Muscle of leg (tissue), 11 donors: ENCODE measurements around the gene PPP2R1B. TPM values are rescaled to one million over a fixed set of nuclear protein-coding genes. Genes with fewer than 3 reads are reported as not detected.

Experiments used
- DNase-seq: peaks from one replicate; pipeline ENCODE4 v3.0.0; 2013
- H3K27ac ChIP-seq: one replicate; pipeline ENCODE4 v1.5.1; 2013; ENCODE audit warnings: mild to moderate bottlenecking, low read length, control low read depth
- H3K27me3 ChIP-seq: one replicate; pipeline ENCODE4 v1.6.1; 2013; ENCODE audit warnings: low read length; ENCODE audit not compliant: control insufficient read depth, insufficient read depth
- H3K36me3 ChIP-seq: one replicate; pipeline ENCODE4 v1.6.1; 2013; ENCODE audit warnings: low read length; ENCODE audit not compliant: control insufficient read depth, insufficient read depth
- H3K4me1 ChIP-seq: one replicate; pipeline ENCODE4 v1.6.1; 2013; ENCODE audit warnings: low read length; ENCODE audit not compliant: control insufficient read depth, insufficient read depth
- H3K4me3 ChIP-seq: one replicate; pipeline ENCODE4 v1.5.1; 2013; ENCODE audit warnings: low read length, control low read depth
- H3K9me3 ChIP-seq: replicated peaks from 2 replicates; pipeline ENCODE4 v1.6.1; 2013; ENCODE audit warnings: low read depth, low read length; ENCODE audit not compliant: control insufficient read depth
- WGBS: methylation state at CpG from one replicate; pipeline ENCODE4 v1.1.5; 2013; ENCODE audit warnings: missing lambda C conversion rate; ENCODE audit not compliant: insufficient coverage; 5-methylcytosine and 5-hydroxymethylcytosine counted together
- polyA plus RNA-seq, 8 donors: library from polyadenylated mRNA; unstranded; fragments of 120-200 nt; gene quantifications; one replicate each; pipeline versions ENCODE4 v1.2.1 to v1.2.3, GENCODE V29; 2013; ENCODE audit warnings: inconsistent platforms in 1 of 8, low replicate concordance in 1 of 8; ENCODE audit not compliant: insufficient read length in 8 of 8, insufficient read depth in 1 of 8
- total RNA-seq: library from RNA; stranded (reverse); fragments of 120-200 nt; gene quantifications from one replicate; pipeline ENCODE4 v1.2.4, GENCODE V29; 2013

PPP2R1B gene
- total and polyA plus RNA-seq, 9 donors: 8.7 to 15.3 (median 10.6) TPM

DNA sequence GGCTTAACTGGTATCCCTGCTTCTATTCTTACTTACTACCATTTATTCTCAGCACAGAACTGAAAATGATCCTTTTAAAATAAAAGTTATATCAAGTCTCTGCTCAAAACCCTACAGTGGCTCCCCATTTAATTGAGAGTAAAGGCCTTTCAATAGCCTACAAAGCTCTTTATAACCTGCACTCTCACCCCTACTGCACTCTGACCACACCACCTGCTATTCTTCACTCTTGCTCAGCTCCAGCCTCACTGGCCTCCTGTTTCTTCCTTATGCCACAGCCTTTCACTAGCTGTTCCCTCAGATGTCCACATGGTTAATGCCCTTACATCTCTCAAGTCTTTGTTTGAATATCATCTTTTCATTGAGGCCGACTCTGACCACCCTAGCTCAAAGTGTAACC, 40.9 kb upstream of the PPP2R1B start:
- no peak for DNase-seq
- Histone ChIP-seq H3K4me1 (no peaks in the 10 kb centered on the region), H3K4me3 (no peak overlapping the region), H3K27ac (no peak overlapping the region), H3K27me3 (no peaks in the 10 kb centered on the region), H3K9me3 (no peaks in the 10 kb centered on the region), H3K36me3 (peaks cover 41% of the 10 kb centered on the region)
- 100% methylated on average over 1 of the region's 1 CpG for WGBS

DNA sequence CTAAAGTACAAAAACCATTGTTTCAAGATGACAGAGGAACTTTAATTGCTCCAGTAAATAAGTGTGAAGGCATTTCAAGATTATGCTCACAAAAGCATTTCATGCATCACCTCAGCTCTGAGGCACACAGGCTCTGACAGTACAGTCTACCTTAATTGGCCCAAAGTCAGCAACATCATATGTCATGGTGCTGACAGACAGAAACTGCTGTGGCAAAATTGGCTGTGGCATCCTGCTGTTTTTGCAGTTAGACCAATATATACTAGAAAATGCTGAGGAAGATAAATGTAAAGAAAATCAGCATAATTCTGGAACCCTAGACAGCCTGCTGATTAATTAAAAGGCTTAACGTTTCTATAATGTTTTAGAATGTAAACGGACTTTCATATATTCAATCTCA, 34.9 kb upstream of the PPP2R1B start:
- Histone ChIP-seq H3K36me3 (peaks cover 35% of the 10 kb centered on the region), H3K9me3 (peaks cover 2% of the 10 kb centered on the region), H3K4me3 (no peak overlapping the region), H3K27me3 (no peaks in the 10 kb centered on the region), H3K4me1 (no peaks in the 10 kb centered on the region), H3K27ac (no peak overlapping the region)
- no peak for DNase-seq
- no CpG with 5 or more reads among the region's 2 CpGs for WGBS

DNA sequence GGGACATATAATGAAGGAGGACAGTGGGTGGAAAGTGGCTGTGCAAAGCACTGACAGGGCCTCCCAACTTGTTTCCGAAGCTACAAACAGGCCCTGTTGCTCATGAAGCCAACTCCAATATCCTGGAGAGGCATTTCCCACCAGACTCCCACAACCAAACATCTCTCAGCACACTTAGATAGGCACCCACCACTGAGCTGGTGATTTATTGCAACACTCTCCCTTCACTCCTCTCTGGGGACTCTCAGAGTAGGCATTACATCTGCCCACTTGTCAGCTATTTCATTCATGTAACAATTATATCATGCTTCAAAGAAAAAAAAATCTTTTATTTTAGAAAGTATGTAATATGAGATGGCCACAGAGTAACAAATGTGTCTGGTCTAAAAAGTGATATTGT, 32.1 kb upstream of the PPP2R1B start:
- H3K4me1 ChIP-seq: no peaks in the 10 kb centered on the region
- WGBS: no CpG with 5 or more reads among the region's 1 CpG
- peaks cover 28% of the 10 kb centered on the region for H3K36me3 ChIP-seq
- H3K27me3 ChIP-seq: no peaks in the 10 kb centered on the region
- no peak for DNase-seq
- no peak overlapping the region for H3K4me3 ChIP-seq
- peaks cover 2% of the 10 kb centered on the region for H3K9me3 ChIP-seq
- H3K27ac ChIP-seq: no peak overlapping the region

DNA sequence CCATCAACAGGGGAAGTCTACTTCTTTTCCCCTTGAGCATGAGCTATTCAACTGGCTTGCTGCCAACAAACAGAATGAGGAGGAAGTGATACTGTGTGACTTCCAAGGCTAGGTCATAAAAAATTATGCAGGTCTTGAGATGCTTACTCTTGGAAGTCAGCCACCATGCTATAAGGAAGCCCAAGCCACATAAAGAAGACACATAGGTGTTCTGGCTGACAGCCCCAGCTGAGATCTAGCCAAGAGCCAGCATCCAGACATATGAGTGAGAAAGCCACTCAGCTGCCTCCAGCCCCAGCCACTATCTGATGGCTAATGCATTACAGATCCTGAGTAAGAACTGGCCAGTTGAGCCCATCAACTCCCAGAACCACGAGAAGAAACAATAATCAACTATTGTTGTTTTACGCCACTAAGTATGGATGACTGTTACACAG, 31.0 kb upstream of the PPP2R1B start:
- Histone ChIP-seq H3K36me3 (peaks cover 26% of the 10 kb centered on the region), H3K4me1 (no peaks in the 10 kb centered on the region), H3K9me3 (peaks cover 2% of the 10 kb centered on the region), H3K4me3 (no peak overlapping the region), H3K27me3 (no peaks in the 10 kb centered on the region), H3K27ac (no peak overlapping the region)
- WGBS: 67% methylated on average over 1 of the region's 2 CpGs
- peak; percentile 49 for DNase-seq

DNA sequence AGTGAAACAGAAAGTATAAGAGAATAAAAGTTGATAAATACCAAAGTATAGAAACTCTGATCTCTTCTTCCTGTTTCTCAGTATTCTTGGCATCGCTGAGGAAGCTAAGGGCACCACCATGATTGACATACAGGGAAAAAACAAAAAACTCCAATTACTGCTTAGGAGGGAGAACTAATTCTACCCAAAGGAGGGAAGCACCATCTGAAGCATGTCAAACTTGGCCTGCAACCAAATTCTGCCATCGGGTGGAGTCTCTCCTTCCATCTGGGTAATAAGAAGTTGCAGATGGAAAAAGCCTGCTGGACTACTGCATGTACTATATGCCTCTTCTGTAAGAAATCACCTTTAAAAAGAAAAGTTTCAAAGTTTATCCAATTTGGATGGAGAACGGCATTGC, 30.5 kb upstream of the PPP2R1B start:
- no CpG with 5 or more reads among the region's 3 CpGs for WGBS
- Histone ChIP-seq H3K4me3 (no peak overlapping the region), H3K27ac (no peak overlapping the region), H3K36me3 (peaks cover 26% of the 10 kb centered on the region), H3K9me3 (peaks cover 2% of the 10 kb centered on the region), H3K27me3 (no peaks in the 10 kb centered on the region), H3K4me1 (no peaks in the 10 kb centered on the region)
- no peak for DNase-seq

DNA sequence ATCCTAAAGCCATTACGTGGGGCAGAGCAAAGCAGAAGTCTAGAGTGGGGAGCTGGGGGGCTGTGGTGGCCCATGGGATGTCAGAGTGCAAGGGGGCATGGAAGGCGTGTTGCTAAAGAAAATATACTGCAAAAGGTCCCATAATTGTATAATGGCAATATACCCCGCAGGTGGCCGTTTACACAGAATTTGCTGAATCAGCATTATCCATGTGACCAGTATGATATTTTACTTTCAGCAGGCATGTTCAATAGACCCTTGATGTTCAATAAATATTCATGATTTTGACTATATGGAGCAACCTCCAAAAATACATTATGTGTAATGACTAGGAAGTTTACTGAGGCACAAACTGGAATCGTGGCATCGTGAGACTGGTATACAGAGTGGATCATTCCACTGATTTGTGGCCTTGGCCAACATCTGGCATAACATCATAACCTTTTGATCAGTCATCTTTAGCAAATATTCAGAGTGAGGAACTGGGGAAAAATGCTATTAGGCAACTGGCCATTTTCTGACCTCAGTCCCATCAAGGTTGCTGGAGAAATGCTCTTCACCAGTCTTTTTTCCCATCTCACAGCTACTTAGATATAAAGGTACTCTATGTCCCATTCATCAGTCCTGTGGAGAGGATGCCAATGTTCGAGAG, 29.3 kb upstream of the PPP2R1B start:
- DNase-seq: no peak
- Histone ChIP-seq H3K4me3 (no peak overlapping the region), H3K27ac (no peak overlapping the region), H3K4me1 (no peaks in the 10 kb centered on the region), H3K9me3 (peaks cover 2% of the 10 kb centered on the region), H3K27me3 (no peaks in the 10 kb centered on the region), H3K36me3 (peaks cover 22% of the 10 kb centered on the region)
- no CpG with 5 or more reads among the region's 7 CpGs for WGBS

DNA sequence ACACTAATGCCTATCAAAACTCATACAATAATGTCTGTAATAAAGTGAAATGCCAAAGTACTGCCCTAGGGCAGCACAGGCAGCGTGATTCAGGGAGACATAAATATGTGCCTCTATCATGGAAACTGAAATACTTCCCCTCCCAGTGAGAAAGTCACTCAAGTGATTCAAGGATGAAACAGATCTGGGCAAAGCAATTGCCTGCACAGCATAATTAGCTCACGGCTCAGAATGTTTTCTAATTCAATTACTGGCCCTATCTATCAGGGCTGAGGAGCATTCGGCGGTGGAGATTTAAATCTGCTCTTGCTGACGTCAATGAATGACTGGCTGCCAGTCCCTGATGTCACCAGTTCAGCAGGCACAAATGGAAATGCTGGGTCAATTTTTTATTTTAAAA, 27.7 kb upstream of the PPP2R1B start:
- Histone ChIP-seq H3K9me3 (peaks cover 2% of the 10 kb centered on the region), H3K36me3 (peaks cover 25% of the 10 kb centered on the region), H3K27me3 (no peaks in the 10 kb centered on the region), H3K4me3 (no peak overlapping the region), H3K27ac (no peak overlapping the region), H3K4me1 (no peaks in the 10 kb centered on the region)
- 66% methylated on average over 4 of the region's 5 CpGs for WGBS
- DNase-seq: no peak

DNA sequence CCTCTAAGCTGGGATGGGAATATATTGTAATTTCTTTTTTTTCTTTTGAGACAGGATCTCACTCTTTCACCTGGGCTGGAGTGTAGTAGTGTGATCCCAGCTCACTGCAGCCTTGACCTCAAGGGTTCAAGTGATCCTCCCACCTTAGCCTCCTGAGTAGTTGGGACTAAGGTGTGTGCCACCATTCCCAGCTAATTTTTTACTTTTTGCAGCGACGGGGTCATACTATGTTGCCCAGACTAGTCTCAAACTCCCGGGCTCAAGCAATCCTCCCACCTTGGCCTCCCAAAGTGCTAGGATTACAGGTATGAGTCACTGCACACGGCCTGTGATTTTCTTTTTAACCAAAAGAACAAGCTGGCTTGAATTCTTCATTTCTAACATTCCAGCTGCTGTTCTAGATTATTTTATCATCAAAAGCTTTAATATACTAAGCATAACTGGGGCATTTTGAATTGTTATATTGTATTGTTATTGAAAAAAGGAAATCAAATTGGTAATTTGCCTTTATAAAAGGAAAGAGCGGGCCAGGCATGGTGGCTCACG, 26.8 kb upstream of the PPP2R1B start:
- no peak overlapping the region for H3K4me3 ChIP-seq
- no peaks in the 10 kb centered on the region for H3K4me1 ChIP-seq
- no peak overlapping the region for H3K27ac ChIP-seq
- DNase-seq: no peak
- H3K36me3 ChIP-seq: peaks cover 23% of the 10 kb centered on the region
- WGBS: 87% methylated on average over 4 of the region's 6 CpGs
- H3K27me3 ChIP-seq: no peaks in the 10 kb centered on the region
- H3K9me3 ChIP-seq: peaks cover 2% of the 10 kb centered on the region

DNA sequence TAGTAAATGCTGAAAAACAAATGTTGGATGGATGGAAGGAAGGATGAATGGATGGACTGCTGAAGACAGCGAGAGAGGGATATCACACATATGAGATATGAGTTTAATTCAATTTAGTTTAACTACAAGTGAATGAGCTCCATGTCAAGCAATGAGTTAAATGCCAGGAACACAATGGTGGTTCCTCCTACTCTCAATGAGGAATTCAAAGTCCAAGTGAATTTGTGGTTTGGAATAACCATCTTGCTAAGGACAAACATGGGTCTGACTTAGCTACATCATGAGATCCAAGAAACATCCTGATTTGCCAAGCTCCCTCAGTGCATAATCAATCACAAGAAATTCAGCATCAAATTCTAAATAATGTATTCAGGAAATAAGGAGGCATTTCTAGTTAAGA, 26.1 kb upstream of the PPP2R1B start:
- WGBS: no CpG with 5 or more reads among the region's 1 CpG
- Histone ChIP-seq H3K4me3 (no peak overlapping the region), H3K27ac (no peak overlapping the region), H3K27me3 (no peaks in the 10 kb centered on the region), H3K9me3 (peaks cover 2% of the 10 kb centered on the region), H3K4me1 (no peaks in the 10 kb centered on the region), H3K36me3 (peaks cover 18% of the 10 kb centered on the region)
- DNase-seq: no peak

DNA sequence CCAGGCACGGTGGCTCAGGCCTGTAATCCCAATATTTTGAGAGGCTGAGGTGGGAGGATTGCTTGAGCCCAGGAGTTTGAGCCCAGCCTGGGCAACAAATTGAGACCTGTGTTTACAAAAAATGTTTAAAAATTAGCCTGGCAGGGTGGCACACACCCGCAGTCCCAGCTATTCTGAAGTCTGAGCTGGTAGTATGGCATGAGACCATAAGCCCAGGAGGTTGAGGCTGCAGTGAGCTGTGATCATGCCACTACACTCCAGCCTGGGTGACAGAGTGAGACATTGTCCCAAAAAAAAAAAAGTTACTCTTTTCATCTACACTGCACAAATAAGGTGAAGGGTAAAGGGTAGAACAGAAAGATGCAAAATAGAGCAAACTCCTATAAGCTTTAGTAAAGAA, 22.3 kb upstream of the PPP2R1B start:
- no peak for DNase-seq
- Histone ChIP-seq H3K4me3 (no peak overlapping the region), H3K9me3 (no peaks in the 10 kb centered on the region), H3K27ac (no peak overlapping the region), H3K27me3 (no peaks in the 10 kb centered on the region), H3K4me1 (no peaks in the 10 kb centered on the region), H3K36me3 (peaks cover 28% of the 10 kb centered on the region)
- WGBS: 100% methylated on average over 1 of the region's 2 CpGs

DNA sequence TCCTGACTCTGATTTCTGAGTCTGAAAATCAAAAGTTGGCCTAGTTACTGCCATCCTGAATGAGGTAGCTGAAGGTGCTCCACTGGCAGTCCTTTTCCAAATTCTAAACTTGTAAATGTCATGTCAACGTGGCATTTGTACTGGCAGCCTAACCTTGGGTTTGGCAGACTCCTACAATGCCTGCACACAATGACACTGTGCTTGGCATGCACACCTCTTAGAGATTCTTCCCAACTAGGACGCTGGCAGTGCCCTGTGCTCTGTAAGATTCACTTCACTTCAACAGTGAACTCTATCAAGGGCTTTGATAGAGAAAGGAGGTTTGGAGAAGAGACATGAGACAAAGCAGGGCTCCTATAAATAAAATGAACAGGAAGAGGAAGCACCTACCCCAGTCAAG, 21.9 kb upstream of the PPP2R1B start:
- H3K36me3 ChIP-seq: peaks cover 28% of the 10 kb centered on the region
- DNase-seq: no peak
- WGBS: 57% methylated on average over 1 of the region's 2 CpGs
- no peak overlapping the region for H3K4me3 ChIP-seq
- no peaks in the 10 kb centered on the region for H3K27me3 ChIP-seq
- no peak overlapping the region for H3K27ac ChIP-seq
- no peaks in the 10 kb centered on the region for H3K9me3 ChIP-seq
- no peaks in the 10 kb centered on the region for H3K4me1 ChIP-seq
